ENCODE data around the gene TTC34. TPM values are rescaled to one million over a fixed set of nuclear protein-coding genes. Genes with fewer than 3 reads are reported as not detected.

Gene TTC34
- total and polyA plus RNA-seq, 9 of the 15 experiments (the other 6 are each of a cell fraction or from before 2014, with no cell fraction given) = 0.03 to 0.38 (median 0.05) TPM; not detected in 2

GRCh38 chr1:2832506-2833453, 31.3 kb upstream of the TTC34 start:
- Histone ChIP-seq H3K4me3 (no peak overlapping the region), H3K36me3 (ENCODE audit: control insufficient read depth, insufficient read depth, low read length) (no peaks in the 10 kb centered on the region), H4K20me1 (replicated peaks; ENCODE audit: control insufficient read depth, insufficient read depth, low read length) (no peaks in the 10 kb centered on the region), H3K79me2 (ENCODE audit: control insufficient read depth, insufficient read depth, low read length) (no peaks in the 10 kb centered on the region), H3K4me2 (ENCODE audit: insufficient read depth, low read length) (no peak overlapping the region), H3K9me1 (ENCODE audit: control insufficient read depth, insufficient read depth, low read length) (no peaks in the 10 kb centered on the region), H3K27me3 (ENCODE audit: control insufficient read depth in 2 of 2, insufficient read depth in 2 of 2, low read length in 2 of 2) (peaks cover 5 to 28% of the 10 kb centered on the region in 2 experiments; a peak in 4 of 5 replicates), H3K9ac (ENCODE audit: insufficient read depth in 1 of 2, low read depth in 2 of 2, low read length in 2 of 2) (no peak overlapping the region), H3K4me1 (replicated peaks in 1 of 2; ENCODE audit: control insufficient read depth in 2 of 2, insufficient read depth in 2 of 2, low read length in 2 of 2) (no peaks in the 10 kb centered on the region), H3K9me3 (replicated peaks; ENCODE audit: control insufficient read depth, insufficient read depth, low read depth, low read length) (no peaks in the 10 kb centered on the region), H3K27ac (ENCODE audit: extremely low read depth, low read depth, low read length) (no peak overlapping the region), H2AFZ (ENCODE audit: low read depth, low read length) (no peak overlapping the region)
- ATAC-seq (peak; percentile 43; the same call in 2 of the 3 replicates), FAIRE-seq (no peak), DNase-seq (ENCODE audit: extremely low read depth in 1 of 4, low spot score in 3 of 4) (no peak)
- intact Hi-C loops (cut with micrococcal nuclease) (no loop called here), in situ Hi-C loops (cut with MboI) (no loop called here)
- ChIA-PET POLR2A (no interaction called here), CTCF (ENCODE audit: low intra/inter-chr PET ratio) (no interaction called here)
- BruUV-seq (replicated peaks) = no TSS peak
- TF ChIP-seq SMAD1 (IDR thresholded peaks at IDR 0.05; ENCODE audit: low read depth, low read length, partially characterized antibody) = no peak
- TF ChIP-seq ELF4 (CRISPR knock-in tag; IDR thresholded peaks at IDR 0.05) = no peak
- no peak for TF ChIP-seq KDM5B (IDR thresholded peaks at IDR 0.05; ENCODE audit: insufficient replicate concordance, low read depth, low read length)
- TF ChIP-seq NFE2 (IDR thresholded peaks at IDR 0.05; ENCODE audit: low read depth) = no peak
- TF ChIP-seq ZNF699 (CRISPR knock-in tag; IDR thresholded peaks at IDR 0.05; ENCODE audit: insufficient replicate concordance) = no peak
- WGBS (ENCODE audit: insufficient coverage, low coverage, missing lambda C conversion rate) = 3% methylated on average over 28 of the region's 28 CpGs
